GM21528 (cell line): ENCODE results near the gene RPL7L1.
"Not testable (repeated sequence)": the region's sequence is repeated elsewhere in the genome, so short reads cannot be mapped to it uniquely, and the experiment has no call there.

Experiments used
- ATAC-seq: cut with Tn5 transposase; IDR thresholded peaks from one replicate; pipeline ENCODE4 v1.9.1; 2021; ENCODE audit warnings: mild to moderate bottlenecking, moderate library complexity; ENCODE audit not compliant: unreplicated experiment, low FRiP score

The RPL7L1 gene

DNA sequence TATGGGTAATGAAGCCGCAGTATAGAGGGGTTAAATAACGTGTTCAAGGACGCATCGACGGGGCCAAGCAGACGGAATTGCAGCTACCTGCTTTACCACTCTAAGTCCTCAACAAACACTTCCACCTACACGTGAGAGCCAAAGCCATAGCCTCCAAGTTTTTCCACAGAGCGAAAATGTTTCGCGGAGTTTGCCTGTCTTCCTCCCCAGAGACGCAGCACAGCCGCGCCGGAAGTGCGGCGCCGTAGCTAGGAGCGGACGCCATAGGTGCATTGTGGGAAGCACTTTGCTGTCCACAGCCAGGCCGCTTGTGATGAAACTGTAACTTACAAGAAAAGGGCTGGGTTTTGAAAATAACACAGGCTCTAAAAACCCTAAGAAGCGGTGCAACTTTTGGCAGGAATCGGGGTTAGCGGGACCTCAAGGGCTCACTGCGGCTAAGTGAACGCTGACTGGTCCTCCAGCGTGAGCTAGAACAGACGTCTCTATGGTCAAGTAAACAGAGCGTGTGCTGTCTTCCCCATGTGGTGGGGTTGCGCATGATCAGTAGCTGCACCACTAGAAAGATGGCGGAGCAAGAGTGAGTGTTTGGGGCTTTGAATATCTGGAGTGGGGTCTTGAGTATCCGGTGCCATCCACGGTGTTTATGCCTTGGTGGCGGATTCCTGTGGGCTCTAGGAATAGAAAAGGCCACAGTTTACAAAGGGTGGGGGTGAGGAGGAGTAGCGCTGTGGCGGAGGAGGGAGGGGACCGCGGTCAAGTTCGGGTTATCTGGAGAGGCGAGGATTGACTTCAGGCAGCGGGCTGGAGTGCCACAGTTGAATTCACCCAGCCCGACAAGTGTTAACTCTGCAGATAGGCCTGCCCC lies at the start of gene RPL7L1:
RPL7L1 (plus strand) TSS at position 245 of the 868 bp plus-strand sequence; CDS start at position 540, 295 bp downstream.
- ATAC-seq, result peak; percentile 88

DNA sequence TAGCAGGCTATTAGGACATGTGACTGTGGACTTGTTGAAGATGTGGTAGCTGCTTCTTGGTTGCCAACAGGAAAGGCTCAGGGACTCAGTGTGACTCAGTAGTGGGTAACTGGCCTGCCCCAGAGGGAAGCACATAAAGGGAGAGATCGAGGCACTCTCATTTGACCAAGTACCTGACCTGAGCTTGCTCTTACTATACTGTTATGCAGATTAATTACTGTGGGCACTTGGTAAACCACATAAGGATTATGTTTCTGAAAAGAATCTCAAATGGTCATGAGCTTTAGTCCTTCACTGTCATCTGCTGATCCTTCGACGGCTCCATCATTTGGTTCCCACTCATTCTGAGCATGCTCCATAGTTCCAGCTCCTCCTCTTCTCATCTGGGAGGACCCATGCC lies 48.2 kb upstream of the RPL7L1 start:
- no peak for ATAC-seq

DNA sequence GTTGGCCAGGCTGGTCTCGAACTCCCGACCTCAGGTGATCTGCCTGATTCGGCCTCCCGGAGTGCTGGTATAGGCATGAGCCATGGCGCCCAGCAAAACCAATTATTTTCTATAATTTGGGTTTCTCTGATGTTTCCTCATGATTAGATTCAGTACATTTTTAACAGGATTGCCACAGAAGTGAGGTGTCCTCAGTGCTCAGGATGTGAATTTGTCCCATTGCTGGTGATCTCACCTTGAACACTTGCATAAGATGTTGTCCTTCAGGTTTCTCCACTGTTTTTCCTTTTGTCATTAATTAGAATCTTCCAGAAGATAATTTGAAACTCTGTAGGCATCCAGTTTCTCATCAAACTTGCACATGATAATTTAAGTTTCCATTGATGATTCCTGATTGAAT lies 45.4 kb upstream of the RPL7L1 start:
- no peak for ATAC-seq

DNA sequence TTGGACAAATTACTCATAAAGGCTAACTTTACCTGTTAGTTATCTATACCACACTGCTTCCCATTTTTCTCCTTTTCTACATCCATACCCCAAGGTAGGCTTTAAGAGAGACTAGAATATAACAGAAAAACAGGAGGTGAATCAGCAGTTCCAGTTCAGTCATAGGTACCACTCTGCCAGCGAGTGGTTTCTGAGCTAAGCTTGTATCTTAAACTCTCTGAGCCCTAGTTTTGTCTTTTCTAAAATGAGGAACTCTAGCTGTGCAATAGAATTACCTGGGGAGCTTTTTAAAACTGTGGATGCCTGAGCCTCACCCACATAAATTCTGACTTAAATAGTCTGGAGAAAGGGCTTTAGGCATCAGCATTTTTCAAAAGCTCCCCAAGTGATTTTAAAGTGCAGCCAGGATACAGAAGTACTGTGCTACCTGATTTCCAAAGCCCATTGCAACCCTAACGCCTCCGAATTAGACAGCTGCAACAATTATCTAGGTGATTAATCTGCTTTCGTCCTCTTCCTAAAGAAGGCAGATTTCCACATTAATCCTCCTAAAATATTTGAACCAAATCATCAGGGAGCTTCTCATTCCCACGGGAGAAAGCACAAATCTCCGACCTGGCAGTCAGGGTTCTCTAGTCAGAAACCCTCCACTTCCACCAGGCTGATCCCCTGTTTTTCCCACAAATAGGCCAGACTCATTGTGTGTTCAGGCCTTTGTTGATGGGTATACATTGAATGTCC lies 37.4 kb upstream of the RPL7L1 start:
- no peak for ATAC-seq

DNA sequence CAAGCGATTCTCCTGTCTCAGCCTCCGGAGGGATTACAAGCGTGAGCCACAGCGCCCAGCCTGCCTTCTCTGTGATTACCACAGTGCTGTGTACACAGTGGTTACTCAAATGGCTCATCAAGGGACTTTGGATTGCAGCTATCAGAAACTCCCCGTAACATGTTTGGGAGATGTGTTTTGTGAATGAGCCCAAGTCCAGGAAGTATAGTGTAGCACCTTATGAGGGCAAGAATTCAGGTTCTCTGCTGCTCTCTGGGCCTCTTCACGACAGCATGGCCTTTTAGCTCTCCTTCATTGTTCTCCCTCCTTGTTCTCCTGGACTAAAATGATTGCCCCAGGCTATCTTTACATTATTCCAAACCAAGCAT lies 34.1 kb upstream of the RPL7L1 start:
- no peak for ATAC-seq

DNA sequence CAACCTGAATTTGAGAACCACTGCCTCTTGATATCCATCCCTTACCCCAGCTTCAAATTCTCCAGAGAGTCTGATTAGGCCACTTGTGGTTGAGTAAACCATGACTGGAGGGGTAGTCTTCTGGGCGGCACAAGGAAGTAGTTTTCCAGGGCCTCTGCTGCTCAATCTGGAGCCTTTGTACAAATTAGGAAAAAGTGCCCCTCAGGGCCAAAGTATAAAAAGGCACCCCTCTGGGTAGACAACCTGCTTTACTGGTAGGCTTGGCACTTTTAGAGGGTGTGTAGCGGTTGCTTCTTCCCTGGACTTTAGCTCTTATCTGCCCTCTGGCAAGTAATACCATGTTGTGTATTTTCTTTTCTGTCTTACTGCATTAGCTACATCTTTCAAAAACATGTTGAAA lies 32.9 kb upstream of the RPL7L1 start:
- ATAC-seq, result no peak

DNA sequence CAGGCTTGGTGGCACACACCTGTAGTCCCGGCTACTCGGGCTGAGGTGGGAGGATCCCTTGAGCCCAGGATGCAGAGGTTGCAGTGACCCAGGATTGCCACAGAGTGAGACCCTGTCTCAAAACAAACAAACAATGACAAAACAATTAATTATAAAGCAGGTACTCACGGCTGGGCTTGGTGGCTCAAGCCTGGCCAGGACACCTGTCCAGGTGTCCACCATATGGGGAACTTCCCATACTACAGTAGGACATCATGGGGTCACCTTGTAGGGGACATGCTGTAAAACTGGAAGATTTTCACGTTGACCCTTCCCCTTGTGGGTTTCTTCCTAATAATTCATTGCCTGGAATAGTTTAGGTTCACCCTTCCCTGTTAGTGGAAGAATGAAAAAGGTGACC lies 30.7 kb upstream of the RPL7L1 start:
- no peak for ATAC-seq

DNA sequence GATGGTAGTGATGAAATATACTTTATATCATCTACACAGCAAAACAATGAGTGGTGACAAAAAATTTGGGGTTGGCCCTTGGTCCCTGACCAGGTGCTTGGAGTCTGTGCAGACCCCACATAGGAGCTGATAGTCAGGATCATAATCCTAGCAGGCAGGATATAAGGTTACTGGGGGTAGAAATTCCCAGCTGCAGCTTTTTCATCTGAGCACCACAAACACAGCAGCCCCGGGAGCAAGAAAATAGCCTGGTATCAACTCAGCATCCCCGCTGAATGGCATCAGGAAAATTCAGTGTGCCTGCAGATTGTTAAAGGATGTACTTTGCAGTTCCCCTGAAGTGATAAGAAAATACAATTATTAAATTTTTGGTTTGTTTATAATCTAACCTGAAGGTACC lies 27.8 kb upstream of the RPL7L1 start:
- no peak for ATAC-seq

DNA sequence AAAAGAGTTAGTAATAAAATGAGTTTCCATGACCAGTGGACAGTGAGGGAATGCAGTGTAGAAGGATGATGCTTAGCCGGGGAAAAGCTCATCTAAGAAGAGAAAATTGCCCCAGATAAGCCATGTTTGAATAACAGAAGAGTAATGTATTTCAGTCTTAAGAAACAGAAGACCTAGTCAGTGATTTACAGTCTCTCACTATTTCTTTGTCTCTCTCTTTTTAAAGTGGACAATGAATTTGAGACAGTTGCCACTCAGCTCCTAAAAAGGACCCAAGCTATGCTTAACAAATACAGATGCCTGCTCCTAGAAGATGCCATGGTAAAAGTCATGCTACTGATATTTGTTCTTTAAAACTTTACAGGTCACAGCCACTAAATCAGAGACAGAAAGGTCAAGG lies 19.4 kb upstream of the RPL7L1 start:
- ATAC-seq, result no peak

DNA sequence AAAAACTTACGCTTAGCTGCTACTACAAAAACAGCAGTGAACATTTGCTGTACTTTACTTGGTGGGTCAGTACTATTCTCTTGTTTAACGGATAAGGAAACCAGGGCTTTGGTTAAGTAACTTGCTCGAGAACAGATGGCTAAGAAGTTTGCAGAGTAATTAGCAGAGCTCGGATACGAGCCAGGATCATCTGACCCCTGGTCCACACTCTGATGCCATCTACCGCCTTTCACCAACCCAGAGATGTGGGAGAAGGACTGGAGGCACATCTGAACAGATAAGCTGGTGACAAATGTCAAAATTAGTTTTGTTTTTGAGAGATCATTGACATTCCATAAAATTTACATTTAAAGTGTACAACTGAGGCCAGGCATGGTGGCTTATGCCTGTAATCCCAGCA lies 18.9 kb upstream of the RPL7L1 start:
- no peak for ATAC-seq

DNA sequence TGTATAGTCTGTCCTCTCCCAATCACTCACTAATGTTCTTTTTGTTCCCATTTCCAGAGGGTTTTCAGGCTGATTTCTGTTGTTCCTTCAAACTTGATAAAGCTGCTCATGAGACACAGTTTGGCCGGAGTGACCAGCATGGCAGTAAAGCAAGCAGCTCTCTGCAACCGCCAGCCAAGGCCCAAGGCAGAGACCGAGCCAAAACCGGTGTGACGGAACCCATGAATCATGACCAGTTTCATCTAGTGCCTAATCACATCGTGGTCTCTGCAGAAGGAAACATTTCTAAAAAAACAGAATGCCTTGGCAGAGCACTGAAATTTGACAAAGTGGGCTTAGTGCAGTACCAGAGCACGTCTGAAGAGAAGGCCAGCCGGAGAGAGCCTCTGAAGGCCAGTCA lies 14.8 kb upstream of the RPL7L1 start:
- no peak for ATAC-seq

DNA sequence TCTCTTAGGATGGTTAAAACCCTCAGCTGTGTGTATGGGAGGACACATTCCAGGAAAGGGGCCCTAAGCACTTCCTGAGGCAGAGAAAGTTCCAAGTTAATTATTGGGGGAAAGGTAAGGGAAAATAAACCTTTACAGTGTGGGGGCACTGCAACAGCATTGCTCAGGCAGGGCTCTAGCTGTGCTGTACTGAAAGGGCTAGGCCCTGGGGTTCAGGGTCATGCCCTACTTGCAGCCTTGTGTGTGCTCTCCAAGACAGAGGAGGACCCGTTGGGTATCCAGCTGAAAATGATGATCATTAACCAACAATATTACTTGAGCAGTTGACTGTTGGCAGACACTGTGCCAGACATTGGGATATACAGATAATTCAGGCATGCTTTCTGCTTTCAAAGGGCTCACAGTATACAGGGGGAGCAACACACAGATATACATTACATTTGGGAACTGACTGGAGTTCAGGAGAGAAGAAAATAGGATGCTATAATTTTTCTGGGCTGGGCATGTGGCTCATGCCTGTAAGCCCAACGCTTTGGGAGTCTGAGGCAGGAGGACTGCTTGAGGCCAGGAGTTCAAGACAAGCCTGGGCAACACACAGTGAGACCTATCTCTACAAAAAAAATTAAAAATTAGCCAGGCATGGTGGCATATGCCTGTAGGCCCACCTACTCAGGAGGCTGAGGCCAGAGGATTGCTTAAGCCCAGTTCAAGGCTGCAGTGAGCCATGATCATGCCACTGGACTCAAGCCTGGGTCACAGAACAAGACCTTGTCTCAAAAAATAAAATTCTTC lies 9.1 kb upstream of the RPL7L1 start:
- no peak for ATAC-seq

DNA sequence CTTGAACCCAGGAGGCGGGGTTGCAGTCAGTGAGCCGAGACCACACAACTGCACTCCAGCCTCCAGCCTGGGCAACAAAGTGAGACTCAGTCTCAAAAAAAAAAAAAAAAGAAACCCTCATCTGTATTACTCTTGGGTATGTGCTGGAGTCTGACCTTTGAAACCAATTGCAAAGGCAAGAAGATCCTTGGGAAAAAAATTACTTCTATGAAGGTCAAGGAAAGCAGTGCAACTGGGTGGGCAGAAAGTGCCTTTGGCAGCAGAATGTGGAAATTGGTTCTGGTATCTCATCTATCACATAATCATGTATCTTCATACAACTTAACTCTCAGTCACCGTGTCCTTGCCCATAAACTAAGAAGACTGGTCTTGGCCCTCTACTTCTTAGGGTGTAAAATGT lies 7.7 kb upstream of the RPL7L1 start:
- ATAC-seq, result no peak

DNA sequence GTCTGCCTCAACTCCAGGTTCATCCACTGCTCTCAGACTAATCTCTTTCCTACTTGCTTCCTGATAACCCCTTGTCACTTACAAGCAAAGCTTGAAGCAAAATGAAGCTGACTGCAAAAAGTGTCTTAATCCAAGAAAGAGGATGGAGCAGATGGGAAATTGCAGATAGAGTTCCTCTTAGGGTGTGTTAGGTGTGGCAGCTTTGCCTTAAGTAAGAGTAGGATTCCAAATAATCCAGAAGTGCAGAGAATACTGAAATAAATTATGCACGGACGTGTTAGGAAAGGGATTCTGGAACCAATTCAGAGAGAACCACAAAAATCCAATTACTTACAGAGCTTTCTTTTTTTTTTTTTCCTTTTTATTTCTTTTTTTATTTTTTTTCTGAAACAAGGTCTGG lies 6.1 kb upstream of the RPL7L1 start:
- no peak for ATAC-seq

DNA sequence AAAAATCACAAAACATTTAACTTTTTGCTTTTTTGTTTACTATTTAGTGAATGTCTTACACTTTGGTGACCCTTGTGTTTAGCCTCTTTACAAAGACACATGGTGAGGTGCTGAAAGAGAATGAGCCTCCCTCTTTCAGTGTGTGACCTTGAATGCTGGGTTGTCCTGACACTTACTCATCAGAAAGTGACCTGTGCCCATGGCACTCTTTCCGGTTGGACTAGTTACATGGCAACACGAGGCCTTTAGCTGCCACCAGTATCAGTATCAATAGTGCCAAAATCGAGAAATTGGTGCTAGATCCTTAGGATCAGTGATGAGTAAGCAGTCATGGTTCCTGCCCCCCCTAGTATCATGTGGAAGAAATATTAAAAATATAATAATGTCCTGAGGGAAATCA lies 1.7 kb upstream of the RPL7L1 start:
- no peak for ATAC-seq

DNA sequence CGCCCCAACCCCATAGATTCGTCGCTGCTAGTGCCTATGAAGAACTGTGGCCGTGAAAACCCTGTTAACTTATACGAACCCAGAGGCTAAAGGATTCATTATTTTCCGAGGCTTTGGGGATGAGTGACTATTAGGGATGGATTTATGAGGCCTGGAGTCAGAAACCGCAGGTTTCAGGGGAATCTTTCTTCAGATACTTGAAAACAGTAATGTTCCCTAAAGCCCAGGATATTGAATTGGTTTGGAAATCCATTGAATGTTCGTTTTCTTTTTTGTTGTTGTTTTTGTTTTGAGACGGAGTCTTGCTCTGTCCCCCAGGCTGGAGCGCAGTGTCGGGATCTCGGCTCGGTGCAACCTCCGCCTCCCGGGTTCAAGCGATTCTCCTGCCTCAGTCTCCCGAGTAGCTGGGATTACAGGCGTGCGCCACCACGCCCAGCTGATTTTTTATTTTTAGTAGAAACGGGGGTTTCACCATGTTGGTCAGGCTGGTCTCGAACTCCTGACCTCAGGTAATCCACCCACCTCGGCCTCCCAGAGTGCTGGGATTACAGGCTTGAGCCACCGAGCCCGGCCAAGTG lies 913 bp downstream of the RPL7L1 start:
- ATAC-seq, result not testable (repeated sequence)

DNA sequence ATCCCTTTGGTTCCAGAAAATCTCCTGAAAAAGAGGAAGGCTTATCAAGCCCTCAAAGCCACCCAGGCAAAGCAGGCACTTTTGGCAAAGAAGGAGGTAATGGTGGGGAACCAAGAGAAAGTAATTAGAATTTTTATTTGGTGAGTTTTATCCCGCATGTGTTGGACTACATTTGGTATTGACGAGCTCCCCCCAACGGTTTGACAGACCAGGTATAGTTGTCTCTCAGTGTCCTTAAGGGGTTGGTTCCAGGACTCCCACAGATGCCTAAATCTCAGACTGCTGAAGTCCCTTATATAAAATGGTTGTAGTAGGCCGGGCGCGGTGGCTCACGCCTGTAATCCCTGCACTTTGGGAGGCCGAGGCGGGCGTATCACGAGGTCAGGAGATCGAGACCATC lies 1.5 kb downstream of the RPL7L1 start:
- ATAC-seq, result not testable (repeated sequence)

DNA sequence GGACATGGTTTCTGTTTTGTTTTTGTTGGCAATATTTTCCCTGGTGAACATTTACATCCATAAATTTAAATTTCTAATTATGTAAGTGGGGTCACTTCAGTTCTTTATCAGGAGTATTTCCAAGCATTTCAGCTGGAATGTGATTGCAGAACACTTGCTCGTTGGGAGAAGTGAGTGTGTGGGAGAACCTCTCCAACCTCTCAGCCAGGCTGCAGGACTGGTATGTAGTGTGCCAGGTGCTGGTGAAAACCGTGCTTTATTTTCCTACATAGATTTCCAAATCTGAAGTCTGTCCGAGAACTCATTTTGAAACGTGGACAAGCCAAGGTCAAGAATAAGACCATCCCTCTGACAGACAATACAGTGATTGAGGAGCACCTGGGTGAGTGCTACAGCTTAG lies 6.3 kb downstream of the RPL7L1 start:
- ATAC-seq, result no peak

DNA sequence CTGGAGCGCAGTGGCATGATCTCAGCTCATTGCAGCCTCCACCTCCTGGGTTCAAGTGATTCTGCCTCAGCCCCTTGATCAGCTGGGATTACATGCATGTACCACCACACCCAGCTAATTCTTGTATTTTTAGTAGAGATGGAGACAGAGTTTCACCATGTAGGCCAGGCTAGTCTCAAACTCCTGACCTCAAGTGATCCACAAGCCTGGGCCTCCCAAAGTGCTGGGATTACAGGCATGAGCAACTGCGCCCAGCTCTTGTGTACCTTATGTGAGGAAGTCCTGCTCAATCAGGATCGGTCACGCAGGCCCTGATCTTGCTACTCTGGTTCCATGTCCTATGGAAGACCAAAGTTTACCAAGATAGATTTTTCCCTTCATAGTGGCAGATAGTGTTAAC lies 8.8 kb downstream of the RPL7L1 start:
- not testable (repeated sequence) for ATAC-seq

DNA sequence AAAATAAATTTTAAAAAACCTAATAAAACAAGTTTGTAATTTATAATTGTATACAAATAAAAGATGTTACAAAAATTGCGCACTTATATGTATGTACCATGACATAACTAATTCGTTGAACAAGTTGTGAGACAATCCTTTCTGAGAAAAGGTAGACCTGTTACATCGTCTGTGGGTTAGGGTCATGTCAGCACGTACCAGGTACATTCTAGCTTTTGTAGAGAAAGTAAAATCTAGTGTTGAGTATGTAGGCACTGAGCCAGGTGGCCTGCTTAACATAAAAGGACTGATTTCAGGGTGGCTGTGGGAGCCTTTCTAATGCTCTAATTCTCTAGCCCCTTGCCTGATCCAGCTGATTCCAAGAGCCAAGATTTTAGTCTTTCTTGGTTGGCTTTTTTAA lies 10.4 kb downstream of the RPL7L1 start:
- ATAC-seq, result no peak
